Measurements from ENCODE around the gene RAE1.
"Not testable (repeated sequence)": the region's sequence is repeated elsewhere in the genome, so short reads cannot be mapped to it uniquely, and the experiment has no call there.

RAE1 gene

DNA sequence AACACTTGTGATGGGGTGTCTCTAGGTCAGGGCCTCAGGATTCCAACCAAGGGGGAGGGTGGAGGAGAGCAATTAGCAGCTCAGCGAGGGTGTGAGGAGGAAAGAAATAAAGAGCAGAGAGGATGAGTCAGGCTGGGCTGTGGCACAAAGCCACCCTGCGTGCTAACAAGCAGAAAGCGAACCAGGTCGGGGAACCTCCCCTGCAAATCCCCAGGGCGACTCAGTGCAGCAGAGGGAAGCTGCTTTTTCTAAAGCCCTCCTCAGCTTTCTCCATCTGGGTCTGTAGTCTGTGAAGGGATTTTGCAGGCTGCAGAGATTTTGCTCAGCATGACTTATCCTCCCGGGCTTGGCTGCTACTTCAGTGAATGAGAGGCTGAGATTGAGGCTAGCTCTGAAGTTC is 28.0 kb upstream of the RAE1 start:
- no peak for DNase-seq
- in situ Hi-C loops (cut with HindIII; ENCODE audit: low pct_ligation_motif_present, low pct_unique_long_range_greater_than_20kb, low sequenced_read_pairs): no loop called here

DNA sequence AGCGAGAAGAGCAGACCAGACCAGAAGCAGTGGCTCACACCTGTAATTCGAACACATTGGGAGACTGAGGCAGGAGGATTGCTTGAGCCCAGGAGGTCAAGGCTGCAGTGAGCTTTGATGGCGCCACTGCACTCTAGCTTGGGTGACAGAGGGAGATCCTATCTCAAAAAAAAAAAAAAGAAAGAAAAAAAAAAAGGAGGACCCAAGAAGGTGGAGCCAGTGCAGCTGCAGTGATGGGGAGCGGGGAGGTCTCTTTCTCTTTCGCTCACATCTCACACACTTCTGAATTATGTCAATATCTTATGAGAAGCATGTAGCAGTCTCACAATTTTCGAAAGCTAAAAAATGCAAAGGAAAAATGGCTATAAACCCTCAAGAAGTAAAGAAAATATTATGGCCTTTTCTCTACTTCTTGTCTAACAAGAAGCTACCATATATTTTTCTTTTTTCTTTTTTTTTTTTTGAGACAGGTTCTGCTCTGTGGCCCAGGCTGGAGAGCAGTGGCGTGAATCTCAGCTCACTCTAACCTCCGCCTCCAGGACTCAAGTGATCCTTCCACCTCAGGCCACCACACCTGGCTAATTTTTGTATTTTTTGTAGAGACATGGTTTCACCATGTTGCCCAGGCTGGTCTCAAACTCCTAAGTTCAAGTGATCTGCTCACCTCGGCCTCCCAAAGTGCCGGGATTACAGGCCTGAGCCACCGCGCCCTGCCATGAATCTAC is 25.3 kb upstream of the RAE1 start:
- no peak for DNase-seq
- in situ Hi-C loops (cut with HindIII; ENCODE audit: low pct_ligation_motif_present, low pct_unique_long_range_greater_than_20kb, low sequenced_read_pairs): no loop called here

DNA sequence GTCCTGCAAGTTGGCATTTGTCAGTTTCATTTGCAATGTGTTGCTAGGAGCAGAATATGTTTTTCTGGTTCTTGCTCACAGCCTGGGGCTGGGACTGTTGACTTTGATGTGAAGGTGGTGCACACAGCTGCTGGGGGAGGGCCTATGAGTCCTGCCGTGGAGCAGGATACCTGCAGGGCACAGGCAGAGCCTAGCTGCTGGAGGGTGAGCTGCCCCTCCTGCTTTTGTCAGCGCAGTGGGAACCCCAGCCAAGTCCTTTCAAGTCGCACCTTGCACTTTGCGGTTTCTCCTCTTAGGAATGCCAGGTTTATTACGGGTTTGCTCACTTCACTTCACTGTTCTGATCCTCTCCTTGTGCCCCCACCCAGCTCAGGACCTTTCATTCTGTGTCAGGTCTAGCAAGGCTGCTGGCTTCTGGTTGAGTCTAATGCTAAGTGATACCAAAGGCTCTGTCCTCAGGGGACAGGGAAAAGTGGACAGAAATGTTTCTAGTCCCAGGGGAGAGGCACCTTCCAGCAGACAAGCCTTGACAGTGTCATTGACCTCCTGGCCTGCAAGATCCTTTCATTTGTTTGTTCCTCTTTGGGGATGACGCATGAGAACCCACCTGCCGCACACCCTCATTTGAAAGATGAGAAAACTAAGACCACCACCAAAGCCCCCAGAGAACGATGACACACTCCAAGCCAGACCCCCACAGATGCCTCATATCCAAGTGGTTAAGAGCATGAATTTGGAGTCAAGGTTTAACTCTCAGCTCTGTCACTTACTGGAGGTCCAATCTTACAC is 24.2 kb upstream of the RAE1 start:
- DNase-seq: no peak
- in situ Hi-C loops (cut with HindIII; ENCODE audit: low pct_ligation_motif_present, low pct_unique_long_range_greater_than_20kb, low sequenced_read_pairs): no loop called here

DNA sequence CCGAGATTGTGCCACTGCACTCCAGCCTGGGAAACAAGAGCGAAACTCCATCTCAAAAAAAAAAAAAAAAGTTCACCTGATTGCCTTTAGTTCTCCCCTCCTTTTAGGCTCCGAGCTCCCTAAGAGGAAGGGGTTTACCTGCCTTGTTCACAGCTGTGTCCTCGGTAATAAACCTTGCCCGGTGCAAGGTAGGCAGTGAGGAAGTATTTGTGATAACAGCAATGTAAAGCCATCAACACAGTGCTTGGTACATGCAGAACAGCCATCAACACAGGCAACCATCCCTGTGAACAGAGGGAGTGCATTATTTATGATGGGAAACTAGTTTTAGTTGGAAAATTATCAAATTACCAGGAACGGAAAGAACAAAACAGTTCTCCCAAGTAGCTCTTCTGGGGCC is 23.2 kb upstream of the RAE1 start:
- in situ Hi-C loops (cut with HindIII; ENCODE audit: low pct_ligation_motif_present, low pct_unique_long_range_greater_than_20kb, low sequenced_read_pairs): no loop called here

DNA sequence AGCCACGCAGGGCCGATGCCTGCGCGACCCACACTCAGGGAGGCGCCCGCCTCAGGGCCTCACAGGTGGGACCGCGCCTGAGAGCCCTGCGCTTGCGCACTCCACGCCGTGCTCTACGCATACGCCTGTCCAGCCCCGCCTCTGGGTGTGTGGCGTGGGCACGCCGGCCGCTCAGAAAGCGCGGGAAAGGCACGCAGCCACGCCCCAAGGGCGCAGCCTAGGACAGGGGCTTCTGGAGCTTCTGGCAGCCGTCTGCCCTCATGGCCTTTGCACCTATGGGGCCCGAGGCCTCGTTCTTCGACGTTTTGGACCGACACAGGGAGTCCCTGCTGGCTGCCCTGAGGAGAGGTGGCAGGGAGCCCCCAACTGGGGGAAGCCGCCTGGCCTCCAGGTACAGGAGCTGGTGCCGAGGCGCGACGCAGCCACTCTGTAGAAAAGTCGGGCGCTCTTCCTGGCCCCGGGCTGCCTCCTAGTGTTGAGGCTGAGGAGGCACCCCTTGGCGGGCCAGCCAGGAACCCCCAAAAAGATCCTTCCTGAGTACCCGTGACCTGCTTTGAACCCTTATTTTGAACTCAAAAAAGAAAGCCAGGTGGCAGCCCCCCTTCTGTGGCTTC is 21.3 kb upstream of the RAE1 start, which contains the start of gene SPO11:
TSS of gene SPO11 (plus strand) at position 196 of the 614 bp plus-strand sequence. CDS start at position 261, 65 bp downstream.
- DNase-seq: no peak
- in situ Hi-C loops (cut with HindIII; ENCODE audit: low pct_ligation_motif_present, low pct_unique_long_range_greater_than_20kb, low sequenced_read_pairs): no loop called here

More for the DNA sequence above, 23.2 kb upstream of the RAE1 start:
- no peak for DNase-seq

DNA sequence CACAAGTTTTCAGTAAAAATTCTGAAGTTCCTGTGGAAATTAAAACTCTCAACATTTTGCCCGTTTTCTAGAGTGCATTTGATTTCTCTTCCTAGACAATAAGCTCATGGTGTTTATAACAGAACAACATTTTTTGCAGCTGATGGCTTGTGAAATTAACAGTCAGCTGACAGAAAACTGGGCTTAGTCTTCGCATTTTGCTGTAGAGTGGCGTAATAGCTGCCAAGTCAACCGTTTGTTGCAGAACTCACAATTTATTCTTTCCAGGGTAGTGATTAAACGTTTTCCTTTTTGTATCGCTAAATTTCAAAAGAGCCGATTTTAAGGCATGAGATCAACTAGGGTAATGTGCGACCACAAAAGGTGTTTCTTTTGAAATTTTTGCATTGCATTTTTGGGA is 20.1 kb upstream of the RAE1 start:
- no peak for DNase-seq
- in situ Hi-C loops (cut with HindIII; ENCODE audit: low pct_ligation_motif_present, low pct_unique_long_range_greater_than_20kb, low sequenced_read_pairs): no loop called here

DNA sequence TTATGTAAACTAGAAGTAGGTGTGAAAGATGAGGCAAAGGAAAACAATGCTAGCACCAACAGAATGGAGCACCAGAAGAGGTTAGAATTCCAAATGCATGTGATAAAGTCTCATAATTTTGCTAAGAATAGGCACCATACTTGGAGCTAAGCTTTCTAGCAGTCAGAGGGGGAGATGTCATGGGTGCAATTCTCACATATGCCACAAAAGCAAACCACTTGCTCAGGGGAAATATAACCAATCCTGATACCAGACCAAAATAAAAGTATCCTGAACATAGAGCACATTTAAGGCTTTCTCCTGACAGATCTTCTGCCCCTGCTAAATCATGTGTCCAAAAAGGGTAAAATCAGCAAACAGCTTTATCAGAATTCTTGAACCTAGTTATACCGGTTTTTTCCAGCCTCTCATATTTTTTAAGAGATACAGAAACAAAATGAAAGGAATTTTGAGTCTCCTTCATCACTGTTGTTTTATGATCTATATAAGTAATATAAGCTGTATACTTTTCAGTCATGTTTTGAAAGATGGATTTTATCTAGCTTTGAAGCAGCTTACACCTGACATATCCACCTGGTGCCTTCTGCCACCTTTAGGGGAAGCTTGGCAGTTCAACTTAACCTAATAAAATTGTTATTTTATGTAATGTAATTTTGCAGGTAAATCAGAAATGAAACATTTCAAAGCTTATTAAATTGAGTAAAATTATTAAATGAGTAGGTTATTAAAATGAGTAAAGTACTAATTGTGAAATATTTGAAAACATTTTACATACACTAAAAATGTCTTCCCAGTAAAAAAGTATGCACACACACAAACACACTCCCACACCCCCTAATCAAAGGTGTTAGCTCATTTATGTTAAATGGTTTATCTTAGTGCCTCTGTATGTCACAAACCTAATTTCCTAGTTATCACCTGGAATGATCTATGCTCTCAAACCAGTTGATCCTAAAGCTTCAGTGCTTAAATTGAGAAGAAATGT is 18.7 kb upstream of the RAE1 start:
- in situ Hi-C loops (cut with HindIII; ENCODE audit: low pct_ligation_motif_present, low pct_unique_long_range_greater_than_20kb, low sequenced_read_pairs): no loop called here
- no peak for DNase-seq

DNA sequence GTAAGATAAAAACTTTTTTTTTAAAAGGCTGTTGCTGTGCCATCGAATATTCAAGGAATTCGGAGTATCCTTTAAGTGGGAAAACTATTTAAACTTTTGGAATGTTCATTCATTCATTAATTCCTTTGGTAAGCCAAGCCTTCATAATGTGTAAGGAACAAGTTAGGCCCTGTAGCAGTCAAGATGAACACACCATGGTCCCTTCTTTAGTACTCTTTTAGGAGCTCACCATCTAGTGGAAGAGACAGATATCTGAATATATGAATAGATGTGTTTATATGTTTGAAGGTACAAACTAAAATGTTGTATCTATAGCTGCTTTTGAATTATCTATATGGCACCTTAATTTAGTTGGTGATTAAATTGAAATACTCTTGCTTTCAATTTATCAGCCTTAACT is 15.7 kb upstream of the RAE1 start:
- in situ Hi-C loops (cut with HindIII; ENCODE audit: low pct_ligation_motif_present, low pct_unique_long_range_greater_than_20kb, low sequenced_read_pairs): no loop called here
- peak; percentile 5 for DNase-seq

DNA sequence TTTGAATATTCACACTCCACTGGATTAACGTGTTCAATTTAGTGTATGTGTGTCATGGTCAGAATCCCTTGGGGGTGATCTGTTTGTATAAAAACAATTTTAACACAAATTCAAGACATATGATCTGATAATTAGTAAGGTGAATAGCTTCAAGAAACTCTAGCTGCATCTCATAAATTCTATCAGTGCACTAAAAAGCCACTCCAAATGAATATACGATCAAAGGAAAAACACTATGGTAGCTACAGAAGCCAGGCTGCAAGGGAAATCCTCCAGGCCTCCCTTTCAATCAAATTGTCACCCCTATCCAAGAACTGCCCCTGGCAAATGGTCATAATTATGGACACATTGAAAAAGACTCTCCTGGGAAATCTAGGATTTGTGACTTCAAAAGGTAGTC is 9.4 kb upstream of the RAE1 start:
- in situ Hi-C loops (cut with HindIII; ENCODE audit: low pct_ligation_motif_present, low pct_unique_long_range_greater_than_20kb, low sequenced_read_pairs): no loop called here
- no peak for DNase-seq

DNA sequence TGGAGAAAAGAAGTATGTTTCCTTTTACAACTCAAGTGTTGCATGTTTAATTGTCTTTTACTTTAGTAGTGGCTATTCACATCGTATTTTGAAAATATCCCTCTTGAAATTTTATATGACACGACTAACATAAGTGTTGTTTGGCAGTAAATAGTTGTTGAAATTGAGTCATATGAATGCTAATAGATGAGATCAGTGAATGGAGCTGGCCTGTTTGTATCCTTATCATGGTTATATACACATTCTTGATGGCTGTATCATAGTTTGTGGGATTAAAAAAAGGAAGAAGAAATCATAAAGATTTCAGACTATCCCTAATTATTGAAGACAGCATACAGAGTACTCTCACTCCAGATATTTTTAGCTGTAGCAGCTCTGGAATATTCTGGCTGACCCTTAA is 8.2 kb upstream of the RAE1 start:
- in situ Hi-C loops (cut with HindIII; ENCODE audit: low pct_ligation_motif_present, low pct_unique_long_range_greater_than_20kb, low sequenced_read_pairs): no loop called here

DNA sequence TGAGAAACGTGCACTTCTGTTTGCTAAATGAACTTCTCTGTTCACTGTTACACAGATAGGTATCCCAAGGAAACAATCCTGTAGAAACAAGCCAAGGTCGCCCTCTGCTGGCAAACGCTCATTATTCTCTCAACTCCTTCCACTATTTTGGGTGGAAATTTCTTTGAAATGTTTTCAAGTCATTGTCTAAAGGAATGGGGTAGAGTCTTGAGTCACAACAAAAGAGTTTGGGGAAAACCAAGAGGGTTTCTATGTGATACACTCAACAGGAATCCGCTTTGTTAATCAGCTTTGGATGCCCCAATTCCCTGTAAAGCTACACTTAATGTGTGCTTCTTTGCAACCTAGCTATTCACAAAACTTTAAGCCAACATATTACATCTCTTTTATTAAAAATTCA is 4.6 kb upstream of the RAE1 start:
- in situ Hi-C loops (cut with HindIII; ENCODE audit: low pct_ligation_motif_present, low pct_unique_long_range_greater_than_20kb, low sequenced_read_pairs): no loop called here

More for the DNA sequence above, 8.2 kb upstream of the RAE1 start:
- DNase-seq: no peak

DNA sequence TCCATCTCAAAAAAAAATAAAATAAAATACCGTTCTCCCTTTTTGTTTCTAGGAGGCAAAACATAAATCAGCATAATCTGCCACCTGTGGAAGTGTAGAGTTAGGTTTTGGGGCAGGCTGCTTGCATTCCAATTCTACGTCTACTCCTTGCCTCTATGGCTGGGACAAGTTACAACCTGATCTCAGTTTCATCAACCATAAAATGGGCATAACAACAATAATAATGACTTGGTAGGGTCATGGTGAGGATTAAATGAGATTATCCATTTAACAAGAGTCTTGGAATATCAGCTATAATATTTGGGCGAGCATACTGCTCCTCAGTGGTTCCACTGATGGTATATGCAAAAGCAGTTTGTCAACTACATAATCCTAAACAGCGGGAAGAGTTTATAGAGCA is 3.7 kb upstream of the RAE1 start:
- no peak for DNase-seq
- in situ Hi-C loops (cut with HindIII; ENCODE audit: low pct_ligation_motif_present, low pct_unique_long_range_greater_than_20kb, low sequenced_read_pairs): no loop called here

More for the DNA sequence above, 4.6 kb upstream of the RAE1 start:
- DNase-seq: peak; percentile 64

DNA sequence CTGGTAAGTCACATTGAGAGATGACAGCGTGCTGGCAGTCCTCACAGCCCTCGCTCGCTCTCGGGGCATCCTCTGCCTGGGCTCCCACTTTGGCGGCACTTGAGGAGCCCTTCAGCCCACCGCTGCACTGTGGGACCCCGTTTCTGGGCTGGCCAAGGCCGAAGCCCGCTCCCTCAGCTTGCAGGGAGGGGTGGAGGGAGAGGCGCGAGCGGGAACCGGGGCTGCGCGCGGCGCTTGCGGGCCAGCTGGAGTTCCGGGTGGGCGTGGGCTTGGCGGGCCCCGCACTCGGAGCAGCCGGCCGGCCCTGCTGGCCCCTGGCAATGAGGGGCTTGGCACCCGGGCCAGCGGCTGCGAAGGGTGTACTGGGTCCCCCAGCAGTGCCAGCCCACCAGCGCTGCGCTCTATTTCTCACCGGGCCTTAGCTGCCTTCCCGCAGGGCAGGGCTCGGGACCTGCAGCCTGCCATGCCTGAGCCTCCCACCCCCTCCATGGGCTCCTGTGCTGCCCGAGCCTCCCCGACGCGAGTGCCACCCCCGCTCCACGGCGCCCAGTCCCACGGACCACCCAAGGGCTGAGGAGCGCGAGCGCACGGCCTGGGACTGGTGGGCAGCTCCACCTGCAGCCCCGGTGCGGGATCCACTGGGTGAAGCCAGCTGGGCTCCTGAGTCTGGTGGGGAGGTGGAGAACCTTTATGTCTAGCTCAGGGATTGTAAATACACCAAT is 2.7 kb upstream of the RAE1 start:
- in situ Hi-C loops (cut with HindIII; ENCODE audit: low pct_ligation_motif_present, low pct_unique_long_range_greater_than_20kb, low sequenced_read_pairs); DNase-seq: not testable (repeated sequence)

DNA sequence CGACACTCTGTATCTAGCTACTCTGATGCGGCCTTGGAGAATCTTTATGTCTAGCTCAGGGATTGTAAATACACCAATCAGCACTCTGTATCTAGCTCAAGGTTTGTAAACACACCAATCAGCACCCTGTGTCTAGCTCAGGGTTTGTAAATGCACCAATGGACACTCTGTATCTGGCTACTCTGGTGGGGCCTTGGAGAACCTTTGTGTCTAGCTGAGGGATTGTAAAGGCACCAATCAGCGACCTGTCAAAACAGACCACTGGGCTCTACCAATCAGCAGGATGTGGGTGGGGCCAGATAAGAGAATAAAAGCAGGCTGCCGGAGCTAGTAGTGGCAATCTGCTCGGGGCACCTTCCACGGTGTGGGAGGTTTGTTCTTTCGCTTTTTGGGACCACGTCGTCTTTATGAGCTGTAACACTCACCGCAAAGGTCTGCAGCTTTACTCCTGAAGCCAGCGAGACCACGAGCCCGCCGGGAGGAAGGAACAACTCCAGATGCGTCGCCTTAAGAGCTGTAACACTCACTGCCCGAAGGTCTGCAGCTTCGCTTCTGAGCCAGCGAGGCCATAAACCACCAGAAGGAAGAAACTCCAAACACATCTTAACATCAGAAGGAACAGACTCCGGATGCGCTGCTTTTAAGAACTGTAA is 2.0 kb upstream of the RAE1 start:
- DNase-seq; in situ Hi-C loops (cut with HindIII; ENCODE audit: low pct_ligation_motif_present, low pct_unique_long_range_greater_than_20kb, low sequenced_read_pairs): not testable (repeated sequence)

DNA sequence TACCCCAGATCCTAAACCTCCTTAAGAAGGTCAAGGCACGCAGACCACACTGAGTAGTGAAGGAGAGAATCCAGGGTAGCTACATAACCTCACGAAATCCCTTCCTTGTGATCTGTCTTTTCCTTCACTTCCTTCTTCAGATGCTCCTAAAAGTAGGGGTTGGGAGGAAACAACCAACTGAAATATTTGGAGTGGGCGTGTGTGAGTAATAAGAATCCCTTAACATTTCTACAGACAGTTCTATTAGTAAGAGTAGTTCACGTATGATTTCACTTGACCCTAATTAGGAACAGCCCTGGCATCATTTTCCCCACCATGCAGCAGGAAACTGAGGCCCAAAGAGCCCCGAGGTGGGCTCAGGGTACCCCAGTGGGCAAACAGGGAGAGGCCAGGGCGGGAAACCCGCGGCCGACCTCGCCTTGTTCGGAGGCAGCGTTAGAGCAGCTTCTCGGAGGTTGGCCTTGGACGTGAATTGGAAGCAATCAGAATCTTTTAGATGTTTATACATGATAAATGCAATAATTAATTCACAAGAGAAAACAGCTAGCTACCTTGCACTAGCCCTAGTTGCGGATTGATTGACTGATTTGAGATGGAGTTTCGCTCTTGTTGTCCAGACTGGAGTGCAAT is 859 bp upstream of the RAE1 start:
- DNase-seq: no peak

DNA sequence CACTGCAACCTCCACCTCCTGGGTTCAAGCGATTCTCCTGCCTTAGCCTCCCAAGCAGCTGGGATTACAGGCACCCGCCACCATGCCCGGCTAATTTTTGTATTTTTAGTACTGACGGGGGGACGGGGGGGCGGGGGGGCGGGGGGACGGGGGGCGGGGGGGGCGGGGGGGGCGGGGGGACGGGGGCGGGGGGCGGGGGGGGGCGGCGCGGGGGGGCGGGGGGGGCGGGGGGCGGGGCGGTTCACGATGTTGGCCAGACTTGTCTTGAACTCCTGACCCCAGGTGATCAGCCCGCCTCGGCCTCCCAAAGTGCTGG is 371 bp upstream of the RAE1 start:
- DNase-seq; in situ Hi-C loops (cut with HindIII; ENCODE audit: low pct_ligation_motif_present, low pct_unique_long_range_greater_than_20kb, low sequenced_read_pairs): not testable (repeated sequence)

More for the DNA sequence above, 859 bp upstream of the RAE1 start:
- in situ Hi-C loops (cut with HindIII; ENCODE audit: low pct_ligation_motif_present, low pct_unique_long_range_greater_than_20kb, low sequenced_read_pairs): no loop called here

DNA sequence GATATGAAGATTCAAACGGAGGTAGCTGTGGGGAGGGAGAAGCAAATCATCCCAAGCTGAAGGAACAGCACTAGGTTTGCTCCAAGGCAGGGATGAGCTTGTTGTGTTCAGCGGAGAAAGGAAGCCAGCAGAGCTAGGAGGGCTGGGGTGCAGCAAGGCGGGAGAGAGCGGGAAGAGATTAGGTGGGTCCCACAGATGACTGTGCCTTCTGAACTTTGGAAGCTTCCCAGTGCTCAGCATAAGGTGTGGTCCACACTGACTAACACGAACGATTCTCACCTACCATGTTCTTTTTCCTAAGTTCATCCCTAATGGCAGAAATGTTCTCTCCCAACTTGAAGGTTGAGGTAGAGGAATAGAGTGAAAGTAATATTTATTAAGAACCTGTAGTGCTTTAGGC is 1.2 kb downstream of the RAE1 start:
- no peak for DNase-seq
- in situ Hi-C loops (cut with HindIII; ENCODE audit: low pct_ligation_motif_present, low pct_unique_long_range_greater_than_20kb, low sequenced_read_pairs): no loop called here
